Progenitor cell of endocrine pancreas (in vitro differentiated cells): ENCODE measurements around the gene ECI2. TPM values are rescaled to one million over a fixed set of nuclear protein-coding genes. Genes with fewer than 3 reads are reported as not detected.
A peak's percentile ranks its signal among the peaks of the same experiment; 100 is the strongest.

ENCODE experiments used
- DNase-seq: peaks from one replicate; pipeline ENCODE4 v3.0.0; 2021; ENCODE audit warnings: low spot score; ENCODE audit not compliant: unreplicated experiment
- H3K27ac Mint-ChIP-seq: 2 replicates; pipeline ENCODE4 v1.8.0; 2021; ENCODE audit warnings: mild to moderate bottlenecking, moderate library complexity, mixed read lengths
- H3K27me3 Mint-ChIP-seq: 2 replicates; pipeline ENCODE4 v1.8.0; 2021; ENCODE audit warnings: mixed read lengths
- H3K36me3 Mint-ChIP-seq: 2 replicates; pipeline ENCODE4 v1.8.0; 2022; ENCODE audit warnings: mixed read lengths; ENCODE audit not compliant: insufficient read depth
- H3K4me1 Mint-ChIP-seq: 2 replicates; pipeline ENCODE4 v1.8.0; 2021; ENCODE audit warnings: low read depth, mixed read lengths
- H3K4me3 Mint-ChIP-seq: 2 replicates; pipeline ENCODE4 v1.8.0; 2021; ENCODE audit warnings: low read depth, mild to moderate bottlenecking, moderate library complexity, mixed read lengths
- H3K9me3 Mint-ChIP-seq: 2 replicates; pipeline ENCODE4 v1.8.0; 2021; ENCODE audit warnings: low read depth, mixed read lengths
- total RNA-seq: library from RNA; stranded (reverse); gene quantifications from 2 replicates; pipeline ENCODE4 v1.2.1, GENCODE V29; 2021
- TF ChIP-seq, protein P1 (sequence below): fragments of 200-600 bp; sonication (generic); IDR thresholded peaks from one replicate; pipeline ENCODE4 v1.5.0; 2021; ENCODE audit warnings: antibody characterized with exemption, mild to moderate bottlenecking; ENCODE audit not compliant: unreplicated experiment

ECI2 gene
- total RNA-seq, 1 donor from 2014 or later, result 68.5 TPM

DNA sequence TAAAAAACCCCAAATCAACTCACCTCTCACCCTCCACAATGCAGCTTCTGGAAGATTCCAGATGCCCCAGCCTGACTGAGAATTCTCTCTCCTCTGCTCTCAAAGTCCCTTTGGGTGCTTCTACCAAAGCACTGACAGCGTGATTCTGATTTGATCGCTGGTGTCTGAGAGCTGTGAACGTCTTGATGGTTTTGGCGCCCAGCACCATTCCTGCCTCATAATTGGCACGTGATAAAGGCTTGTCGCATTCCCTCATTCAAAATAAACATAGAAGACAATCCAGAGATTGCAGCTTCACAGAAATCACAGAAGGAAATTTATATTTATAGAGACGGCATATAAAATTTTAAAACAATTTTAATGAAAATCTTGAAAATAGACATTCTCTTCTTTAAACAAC, 24.1 kb upstream of the ECI2 start:
- Mint-ChIP-seq H3K27me3 (peaks cover 9% of the 10 kb centered on the region), H3K4me1 (peaks cover 9% of the 10 kb centered on the region), H3K9me3 (no peaks in the 10 kb centered on the region), H3K36me3 (no peaks in the 10 kb centered on the region), H3K27ac (no peak overlapping the region), H3K4me3 (no peak overlapping the region)
- DNase-seq, result no peak
- TF ChIP-seq, protein P1, sequence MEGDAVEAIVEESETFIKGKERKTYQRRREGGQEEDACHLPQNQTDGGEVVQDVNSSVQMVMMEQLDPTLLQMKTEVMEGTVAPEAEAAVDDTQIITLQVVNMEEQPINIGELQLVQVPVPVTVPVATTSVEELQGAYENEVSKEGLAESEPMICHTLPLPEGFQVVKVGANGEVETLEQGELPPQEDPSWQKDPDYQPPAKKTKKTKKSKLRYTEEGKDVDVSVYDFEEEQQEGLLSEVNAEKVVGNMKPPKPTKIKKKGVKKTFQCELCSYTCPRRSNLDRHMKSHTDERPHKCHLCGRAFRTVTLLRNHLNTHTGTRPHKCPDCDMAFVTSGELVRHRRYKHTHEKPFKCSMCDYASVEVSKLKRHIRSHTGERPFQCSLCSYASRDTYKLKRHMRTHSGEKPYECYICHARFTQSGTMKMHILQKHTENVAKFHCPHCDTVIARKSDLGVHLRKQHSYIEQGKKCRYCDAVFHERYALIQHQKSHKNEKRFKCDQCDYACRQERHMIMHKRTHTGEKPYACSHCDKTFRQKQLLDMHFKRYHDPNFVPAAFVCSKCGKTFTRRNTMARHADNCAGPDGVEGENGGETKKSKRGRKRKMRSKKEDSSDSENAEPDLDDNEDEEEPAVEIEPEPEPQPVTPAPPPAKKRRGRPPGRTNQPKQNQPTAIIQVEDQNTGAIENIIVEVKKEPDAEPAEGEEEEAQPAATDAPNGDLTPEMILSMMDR, result no peak

DNA sequence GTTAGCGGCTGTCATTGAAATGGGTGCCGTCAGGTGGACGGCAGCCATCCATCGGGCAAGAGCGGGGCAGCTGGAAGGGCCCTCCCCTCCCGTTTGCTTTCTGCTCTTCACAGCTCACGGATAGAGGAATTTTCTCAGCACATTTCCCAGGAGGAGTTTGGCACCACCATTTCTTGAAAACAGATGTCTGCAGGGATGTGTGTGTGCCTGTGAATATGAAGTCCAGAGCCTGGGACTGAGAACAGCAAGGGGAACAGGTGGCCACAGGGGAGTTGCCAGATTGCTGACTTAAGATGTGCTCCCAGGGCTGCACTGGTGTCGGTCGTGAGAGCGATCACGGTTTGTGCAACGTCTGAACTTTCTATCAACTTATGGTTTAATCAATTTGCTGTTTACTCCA, 22.1 kb upstream of the ECI2 start:
- Mint-ChIP-seq H3K36me3 (no peaks in the 10 kb centered on the region), H3K27me3 (peaks cover 9% of the 10 kb centered on the region), H3K4me1 (peaks cover 2% of the 10 kb centered on the region), H3K27ac (no peak overlapping the region), H3K9me3 (no peaks in the 10 kb centered on the region), H3K4me3 (no peak overlapping the region)
- TF ChIP-seq, protein P1, result no peak
- no peak for DNase-seq

DNA sequence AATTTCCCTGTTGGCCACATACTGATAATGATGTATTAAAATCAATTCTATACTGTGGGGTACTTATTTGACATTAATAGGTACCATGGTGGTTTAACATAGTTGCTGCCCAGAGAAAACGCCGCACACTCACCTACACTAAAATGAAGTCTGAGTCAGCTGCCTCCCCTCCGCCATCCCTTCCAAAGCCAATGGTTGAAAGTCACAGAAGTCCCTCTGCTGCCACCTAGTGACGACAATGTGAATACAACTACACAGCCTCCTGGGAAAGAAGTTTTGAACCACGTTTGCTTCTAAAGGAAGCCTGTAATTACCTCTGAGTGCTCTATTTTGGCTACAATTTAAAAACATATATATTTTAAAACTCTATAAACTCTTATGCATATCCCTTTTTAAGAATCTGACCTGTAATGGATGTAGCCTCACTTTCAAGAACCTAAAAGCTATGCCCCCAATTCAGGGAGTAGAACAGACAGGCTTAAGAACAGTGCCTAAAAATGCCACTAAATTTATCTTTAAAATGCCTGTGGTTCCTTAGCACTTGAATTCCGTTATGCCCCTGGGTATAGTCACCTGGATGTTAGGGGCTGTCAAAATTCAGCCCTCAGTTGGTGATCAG, 20.6 kb upstream of the ECI2 start:
- H3K27ac Mint-ChIP-seq, result no peak overlapping the region
- no peaks in the 10 kb centered on the region for H3K36me3 Mint-ChIP-seq
- H3K9me3 Mint-ChIP-seq, result no peaks in the 10 kb centered on the region
- peak; percentile 58 for DNase-seq
- TF ChIP-seq, protein P1, result peak; percentile 86
- no peak overlapping the region for H3K4me3 Mint-ChIP-seq
- peaks cover 9% of the 10 kb centered on the region for H3K27me3 Mint-ChIP-seq
- peaks cover 2% of the 10 kb centered on the region for H3K4me1 Mint-ChIP-seq

DNA sequence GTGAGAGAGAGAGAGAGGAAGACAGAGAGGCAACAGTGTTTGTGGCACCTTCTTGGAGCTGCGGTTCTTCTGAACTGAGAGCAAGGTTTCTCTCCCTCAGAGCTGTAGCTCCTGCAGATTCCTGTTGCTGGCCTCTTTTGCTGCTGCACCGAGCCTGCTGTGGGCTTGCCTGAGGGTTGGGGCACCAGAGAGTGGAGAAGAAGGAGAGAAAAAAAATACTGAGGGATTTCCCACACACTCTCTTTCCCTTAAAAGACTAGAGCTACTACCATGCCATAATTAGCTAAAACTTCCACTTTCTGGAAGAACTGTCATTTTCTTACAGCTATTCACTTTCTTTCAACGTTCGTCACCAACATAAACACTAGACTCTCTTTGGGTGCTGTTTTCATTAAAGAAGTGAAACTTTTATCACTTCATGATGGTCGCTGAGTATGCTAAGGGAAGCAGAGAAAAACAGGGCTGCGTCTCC, 18.2 kb upstream of the ECI2 start:
- peak overlapping the region; percentile 16 for H3K27ac Mint-ChIP-seq
- TF ChIP-seq, protein P1, result no peak
- peaks cover 9% of the 10 kb centered on the region for H3K9me3 Mint-ChIP-seq
- no peaks in the 10 kb centered on the region for H3K27me3 Mint-ChIP-seq
- no peak for DNase-seq
- H3K36me3 Mint-ChIP-seq, result no peaks in the 10 kb centered on the region
- peaks cover 2% of the 10 kb centered on the region for H3K4me1 Mint-ChIP-seq
- H3K4me3 Mint-ChIP-seq, result no peak overlapping the region

DNA sequence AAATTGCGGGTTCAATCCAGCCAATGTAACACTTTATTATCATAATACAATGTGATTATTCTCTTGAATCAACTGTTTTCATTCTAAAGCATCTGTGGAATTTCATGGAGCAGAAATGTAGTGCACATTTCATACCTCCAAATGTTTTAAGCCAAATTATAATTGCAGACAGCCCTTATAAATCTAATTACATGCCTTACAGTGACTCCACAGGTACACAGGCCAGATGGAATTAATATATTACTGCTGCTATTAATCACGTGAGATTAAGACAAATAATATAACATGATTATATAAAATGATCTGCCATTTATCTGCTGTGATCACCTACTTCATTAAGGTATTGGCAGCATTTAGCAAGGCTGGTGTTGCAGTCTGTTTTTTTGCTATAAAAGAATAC, 9.7 kb upstream of the ECI2 start:
- Mint-ChIP-seq H3K36me3 (peaks cover 2% of the 10 kb centered on the region), H3K9me3 (peaks cover 15% of the 10 kb centered on the region), H3K4me3 (no peak overlapping the region)

More for the DNA sequence above, 9.7 kb upstream of the ECI2 start:
- DNase-seq, result no peak
- Mint-ChIP-seq H3K4me1 (no peaks in the 10 kb centered on the region), H3K27me3 (no peaks in the 10 kb centered on the region), H3K27ac (no peak overlapping the region)
- TF ChIP-seq, protein P1, result no peak
